ENCODE data around the gene DDX60. TPM values are rescaled to one million over a fixed set of nuclear protein-coding genes. Genes with fewer than 3 reads are reported as not detected.

Gene DDX60
- 2.0 to 2.9 TPM (median 2.3 TPM) in 5 replicates for total RNA-seq (2022; extraction: Qiagen RNA extraction)

GRCh38 chr4:168318266-168318895 is at the start of gene DDX60:
Gene DDX60, minus strand, starts transcription at chr4:168318752. Its CDS starts 7,493 bp downstream, at chr4:168311259.

Other genes starting within 250 kb of the DDX60 start
- 2.6 to 3.5 TPM (median 2.7 TPM) in 5 replicates for gene ANXA10, start 226.2 kb downstream of the DDX60 start, total RNA-seq (2022; extraction: Qiagen RNA extraction)
- 7.9 to 11.6 TPM (median 9.1 TPM) in 5 replicates for gene DDX60L, start 161.7 kb upstream of the DDX60 start, total RNA-seq (2022; extraction: Qiagen RNA extraction)
- gene PALLD, start 178.3 kb upstream of the DDX60 start, total RNA-seq (2022; extraction: Qiagen RNA extraction), result 52.3 to 95.8 TPM (median 66.2 TPM) in 5 replicates

Measured in A549 treated with Hydrocortisone at 1 μM for 4 hours (cell line).